ENCODE results near the gene GHRHR. TPM values are rescaled to one million over a fixed set of nuclear protein-coding genes. Genes with fewer than 3 reads are reported as not detected.
A peak's percentile ranks its signal among the peaks of the same experiment; 100 is the strongest.

Gene GHRHR
- total and polyA plus RNA-seq, 2 of the 4 experiments (the other 2 are of a cell fraction): not detected

GRCh38 chr7:30921540-30922401, 42.0 kb upstream of the GHRHR start (continued):
- no peak for TF ChIP-seq USF2 (IDR thresholded peaks at IDR 0.05; ENCODE audit: low read depth, low read length)

- no peak overlapping the region for H3K27ac ChIP-seq (ENCODE audit: insufficient read depth, low read length)
- in situ Hi-C loops (cut with MboI; ENCODE audit: low sequenced_read_pairs): no loop called here
- peaks cover 6% of the 10 kb centered on the region for H3K9me3 ChIP-seq (ENCODE audit: control insufficient read depth, insufficient read depth, low read length)
- H4K5ac ChIP-seq (ENCODE audit: low read depth, low read length): no peak overlapping the region
- no peaks in the 10 kb centered on the region for H4K20me1 ChIP-seq (ENCODE audit: insufficient read depth, low read length)
- no peak overlapping the region for H2BK5ac ChIP-seq (ENCODE audit: low read depth, low read length, poor library complexity, severe bottlenecking)
- H3K4me2 ChIP-seq (ENCODE audit: low read depth, low read length): no peak overlapping the region
- BruUV-seq (replicated peaks): no TSS peak
- H4K91ac ChIP-seq (ENCODE audit: insufficient read depth, low read depth, low read length): no peak overlapping the region
- H2BK120ac ChIP-seq (ENCODE audit: low read depth, low read length): no peak overlapping the region
- TF ChIP-seq RAD21 (IDR thresholded peaks at IDR 0.05; ENCODE audit: low read length): no peak
- TF ChIP-seq MAZ (IDR thresholded peaks at IDR 0.05; ENCODE audit: borderline replicate concordance, low read depth, low read length): no peak
- TF ChIP-seq CHD1 (IDR thresholded peaks at IDR 0.05; ENCODE audit: low read depth, low read length): no peak
- H2AFZ ChIP-seq (replicated peaks; ENCODE audit: low read length, poor library complexity): no peak overlapping the region
- peaks cover 9% of the 10 kb centered on the region; the same call in 1 of the 2 replicates for H3K9me1 ChIP-seq (ENCODE audit: insufficient read depth, low read length)
- ChIA-PET CTCF (interaction anchor here (0.7 to 1.4 kb wide), 2 partner anchors 16 to 17 kb away, joined by 3 to 4 read pairs; no protein-coding TSS in a partner anchor), POLR2A (ENCODE audit: unreplicated experiment) (no interaction called here)
- ATAC-seq (ENCODE audit: low read depth): no peak
- DNase-seq: no peak
- H2AK5ac ChIP-seq (ENCODE audit: low read depth, low read length): no peak overlapping the region; the same call in 1 of the 2 replicates
- H3K4me3 ChIP-seq (ENCODE audit: insufficient read depth, low read depth, low read length): no peak overlapping the region
- H3K9ac ChIP-seq (ENCODE audit: low read depth, low read length): no peak overlapping the region
- dilution Hi-C loops (cut with HindIII; ENCODE audit: low sequenced_read_pairs, unreplicated experiment): no loop called here
- intact Hi-C loops (cut with micrococcal nuclease): no loop called here
- H2AK9ac ChIP-seq (replicated peaks; ENCODE audit: low read depth, low read length, poor library complexity): peak overlapping the region; percentile 65
- no peaks in the 10 kb centered on the region for H3K27me3 ChIP-seq (ENCODE audit: control insufficient read depth, insufficient read depth, low read length)
- no peak overlapping the region for H3K14ac ChIP-seq (replicated peaks; ENCODE audit: low read depth, low read length)
- no peaks in the 10 kb centered on the region for H3K36me3 ChIP-seq (ENCODE audit: control insufficient read depth, insufficient read depth, low read length)
- 100% methylated on average over 1 of the region's 9 CpGs; no CpG with 5 or more reads in 1 of the 2 experiments for WGBS, 2 experiments (ENCODE audit: extremely low coverage in 2 of 2, insufficient read length in 1 of 2)
- no peaks in the 10 kb centered on the region for H3K79me1 ChIP-seq (ENCODE audit: low read depth in 1 of 2, low read length in 2 of 2)
- H3K4ac ChIP-seq (ENCODE audit: low read depth, low read length): no peak overlapping the region
- no peak overlapping the region for H3K18ac ChIP-seq (ENCODE audit: low read depth, low read length)
- H3K4me1 ChIP-seq (ENCODE audit: control insufficient read depth, insufficient read depth, low read length): peaks cover 10% of the 10 kb centered on the region
- H2BK15ac ChIP-seq (ENCODE audit: low read depth, low read length): no peak overlapping the region
- H3K56ac ChIP-seq (ENCODE audit: extremely low read depth, insufficient read depth, low read length): no peak overlapping the region
- no peak overlapping the region for H3K23ac ChIP-seq (ENCODE audit: low read depth, low read length)
- no peak overlapping the region for H2BK20ac ChIP-seq (ENCODE audit: low read depth, low read length)
- H4K8ac ChIP-seq (ENCODE audit: low read depth in 2 of 2, low read length in 2 of 2): no peak overlapping the region
Observed at GRCh38 chr7:30922596-30922995, 41.2 kb upstream of the GHRHR start.
